A549 (cell line): ENCODE measurements around the gene CREB5. TPM values are rescaled to one million over a fixed set of nuclear protein-coding genes. Genes with fewer than 3 reads are reported as not detected.

Source experiments
- ATAC-seq, 2 experiments: fragments of 200-7000 bp in 1 of 2; fragments of >200 bp in 1 of 2; cut with Nextera tagmentation in 1 of 2; cut with Tn5 transposase in 1 of 2; 3 replicates each; pipeline versions ENCODE4 v1.8.0 to v1.9.1; 2018 to 2020; ENCODE audit warnings: mild to moderate bottlenecking in 1 of 2, moderate library complexity in 1 of 2
- CTCF ChIA-PET: fragments of 300-600 bp; sonication (Branson Sonifier 250); formaldehyde crosslinking; extraction: SDS; loops from one replicate; lab custom pipeline; 2021; ENCODE audit warnings: antibody characterized with exemption, inconsistent platforms; lab: Yijun Ruan, JAX
- POLR2A ChIA-PET: fragments of 350-600 bp; formaldehyde crosslinking; extraction: SDS; loops from one replicate; lab custom pipeline; 2021; ENCODE audit warnings: antibody characterized with exemption, inconsistent platforms; lab: Yijun Ruan, JAX
- DNase-seq, 2 experiments: peaks; one replicate each; pipeline versions ENCODE4 v3.0.0 to v3.0.0-alpha.2; 2011 to 2016; ENCODE audit warnings: low read depth in 1 of 2, low spot score in 1 of 2
- FAIRE-seq: peaks from 2 replicates; lab custom pipeline; 2011; peaks lifted over from hg19 to GRCh38; lab: Jason Lieb, UNC
- H3K27ac ChIP-seq, 2 experiments: fragments of >200 bp; sonication (Bioruptor Twin); formaldehyde crosslinking; 3 replicates each; pipeline ENCODE4 v1.5.1; 2016 to 2017
- H3K4me1 ChIP-seq: fragments of >200 bp; sonication (Bioruptor Twin); formaldehyde crosslinking; 3 replicates; pipeline ENCODE4 v1.6.1; 2016
- H3K4me2 ChIP-seq: fragments of >200 bp; sonication (Bioruptor Twin); formaldehyde crosslinking; 3 replicates; pipeline ENCODE4 v1.6.1; 2016
- H3K4me3 ChIP-seq: fragments of >200 bp; sonication (Bioruptor Twin); formaldehyde crosslinking; 3 replicates; pipeline ENCODE4 v1.5.1; 2016
- H3K9me3 ChIP-seq: fragments of >200 bp; sonication (Bioruptor Twin); formaldehyde crosslinking; 3 replicates; pipeline ENCODE4 v1.6.1; 2016
- BCL3 ChIP-seq: fragments of >200 bp; sonication (Bioruptor Twin); formaldehyde crosslinking; IDR thresholded peaks from 3 replicates; pipeline ENCODE4 v1.6.1; 2016
- BHLHE40 ChIP-seq: IDR thresholded peaks from 2 replicates; pipeline ENCODE4 v1.6.1; 2012; ENCODE audit warnings: low read depth, low read length, inconsistent platforms
- CEBPB ChIP-seq, 2 experiments: fragments of >200 bp in 1 of 2; sonication (Bioruptor Twin) in 1 of 2; formaldehyde crosslinking in 1 of 2; IDR thresholded peaks; 2 replicates each; pipeline ENCODE4 v1.6.1; 2012 to 2016
- CHD2 ChIP-seq: fragments of 150-350 bp; IDR thresholded peaks from 2 replicates; pipeline ENCODE4 v1.6.1; 2014; ENCODE audit warnings: low read length; ENCODE audit not compliant: partially characterized antibody
- EHMT2 ChIP-seq: fragments of 200-600 bp; sonication (generic); IDR thresholded peaks from 2 replicates; pipeline ENCODE4 v1.6.1; 2016; ENCODE audit warnings: antibody characterized with exemption, low read depth, mild to moderate bottlenecking, moderate library complexity
- EP300 ChIP-seq, 2 experiments: fragments of >200 bp; sonication (Bioruptor Twin); formaldehyde crosslinking; IDR thresholded peaks; 2 replicates in 1 of 2; 3 replicates in 1 of 2; pipeline ENCODE4 v1.6.1; 2016 to 2017
- ESRRA ChIP-seq: fragments of 150-350 bp; IDR thresholded peaks from 2 replicates; pipeline ENCODE4 v1.6.1; 2014; ENCODE audit warnings: mild to moderate bottlenecking, low read length, borderline replicate concordance
- FOSL2 ChIP-seq, 2 experiments: fragments of 450-650 bp in 1 of 2; fragments of >200 bp in 1 of 2; sonication (Bioruptor Twin) in 1 of 2; formaldehyde crosslinking; IDR thresholded peaks; 2 replicates each; pipeline versions ENCODE4 v1.5.0 to v1.6.1; 2016 to 2020; ENCODE audit warnings: mild to moderate bottlenecking in 1 of 2, moderate library complexity in 1 of 2
- FOXS1 ChIP-seq: fragments of 250-450 bp; sonication (Bioruptor Pico); IDR thresholded peaks from 2 replicates; pipeline ENCODE4 v1.5.0; 2020; ENCODE audit warnings: mild to moderate bottlenecking, moderate library complexity
- HDAC2 ChIP-seq: fragments of 200-600 bp; sonication (generic); IDR thresholded peaks from 2 replicates; pipeline ENCODE4 v1.6.1; 2016
- HOXB13 ChIP-seq: fragments of 250-450 bp; sonication (Bioruptor Pico); IDR thresholded peaks from 2 replicates; pipeline ENCODE4 v1.5.0; 2020; ENCODE audit warnings: low read depth, mild to moderate bottlenecking, moderate library complexity
- KDM1A ChIP-seq: fragments of 200-600 bp; sonication (generic); IDR thresholded peaks from 2 replicates; pipeline ENCODE4 v1.6.1; 2016; ENCODE audit warnings: low read depth, mild to moderate bottlenecking
- KDM5A ChIP-seq: fragments of 200-600 bp; sonication (generic); IDR thresholded peaks from 2 replicates; pipeline ENCODE4 v1.6.1; 2016; ENCODE audit warnings: antibody characterized with exemption, mild to moderate bottlenecking
- MAZ ChIP-seq: fragments of 150-350 bp; IDR thresholded peaks from 2 replicates; pipeline ENCODE4 v1.6.1; 2014; ENCODE audit warnings: antibody characterized with exemption, low read depth, low read length, borderline replicate concordance
- NFE2L2 ChIP-seq: fragments of 150-350 bp; conservative IDR thresholded peaks from 2 replicates; pipeline ENCODE4 v1.6.1; 2014; ENCODE audit warnings: low read length
- NR3C1 ChIP-seq: fragments of >200 bp; sonication (Bioruptor Twin); formaldehyde crosslinking; IDR thresholded peaks from 3 replicates; pipeline ENCODE4 v1.6.1; 2017
- RAD21 ChIP-seq, 2 experiments: fragments of >200 bp in 1 of 2; sonication (Bioruptor Twin) in 1 of 2; formaldehyde crosslinking in 1 of 2; IDR thresholded peaks in 1 of 2; conservative IDR thresholded peaks in 1 of 2; 2 replicates in 1 of 2; 3 replicates in 1 of 2; pipeline ENCODE4 v1.6.1; 2012 to 2018; ENCODE audit warnings: inconsistent platforms in 1 of 2
- RARB ChIP-seq: fragments of 250-450 bp; sonication (Bioruptor Pico); IDR thresholded peaks from 2 replicates; pipeline ENCODE4 v1.8.0; 2021; ENCODE audit warnings: mild to moderate bottlenecking, moderate library complexity
- RCOR1 ChIP-seq: fragments of 150-350 bp; IDR thresholded peaks from 2 replicates; pipeline ENCODE4 v1.6.1; 2014; ENCODE audit warnings: antibody characterized with exemption, low read length, low read depth
- RFX5 ChIP-seq: fragments of 450-650 bp; IDR thresholded peaks from 2 replicates; pipeline ENCODE4 v1.7.1; 2014; ENCODE audit warnings: antibody characterized with exemption, mild to moderate bottlenecking, moderate library complexity
- SREBF2 ChIP-seq: fragments of 450-650 bp; IDR thresholded peaks from 2 replicates; pipeline ENCODE4 v1.6.1; 2014; ENCODE audit warnings: mild to moderate bottlenecking, moderate library complexity
- TP53 ChIP-seq: fragments of 250-450 bp; sonication (Bioruptor Pico); IDR thresholded peaks from 2 replicates; pipeline ENCODE4 v1.5.0; 2021; ENCODE audit warnings: mild to moderate bottlenecking, moderate library complexity
- ZSCAN20 ChIP-seq: fragments of 250-450 bp; sonication (Bioruptor Pico); IDR thresholded peaks from 2 replicates; pipeline ENCODE4 v1.8.0; 2022; ENCODE audit warnings: mild to moderate bottlenecking, moderate library complexity
- WGBS: methylation state at CpG from one replicate; pipeline ENCODE4 v1.1.6; 2017; ENCODE audit errors: missing lambda C conversion rate; 5-methylcytosine and 5-hydroxymethylcytosine counted together
- polyA plus RNA-seq, 4 experiments: library from polyadenylated mRNA; depleted of rRNA in 3 of 4; stranded (reverse); fragments of >200 nt; fragmentation: RNase III in 1 of 4; extraction: RNeasy Plus Mini Kit Qiagen cat#74134 plus additional on column Dnase treatment in 1 of 4; gene quantifications; 2 replicates in 3 of 4; 3 replicates in 1 of 4; pipeline ENCODE4 v1.2.3, GENCODE V29; 2011 to 2017
- TF ChIP-seq, protein P1 (sequence below): fragments of >200 bp; sonication (Bioruptor Twin); formaldehyde crosslinking; IDR thresholded peaks from 2 replicates; pipeline ENCODE4 v1.6.1; 2016
- TF ChIP-seq, protein P2 (sequence below): IDR thresholded peaks from 2 replicates; pipeline ENCODE4 v1.6.1; 2012
- TF ChIP-seq, protein P3 (sequence below): IDR thresholded peaks from 2 replicates; pipeline ENCODE4 v1.6.1; 2012
- TF ChIP-seq, protein P4 (sequence below): fragments of 150-350 bp; IDR thresholded peaks from 2 replicates; pipeline ENCODE4 v1.6.1; 2014; ENCODE audit warnings: low read depth, mild to moderate bottlenecking, low read length
- TF ChIP-seq, protein P5 (sequence below): IDR thresholded peaks from 2 replicates; pipeline ENCODE4 v1.6.1; 2012; ENCODE audit warnings: low read depth, borderline replicate concordance
- TF ChIP-seq, protein P6 (sequence below): fragments of >200 bp; sonication (Bioruptor Twin); formaldehyde crosslinking; IDR thresholded peaks from 3 replicates; pipeline ENCODE4 v1.5.1; 2016
- TF ChIP-seq, protein P7 (sequence below): fragments of 250-450 bp; sonication (Bioruptor Pico); IDR thresholded peaks from 2 replicates; pipeline ENCODE4 v1.5.0; 2020; ENCODE audit warnings: low read depth, mild to moderate bottlenecking, moderate library complexity

CREB5 gene
- polyA plus RNA-seq, 2 of the 4 experiments (the other 2 are of a cell fraction) = 0.61 to 1.5 TPM

DNA sequence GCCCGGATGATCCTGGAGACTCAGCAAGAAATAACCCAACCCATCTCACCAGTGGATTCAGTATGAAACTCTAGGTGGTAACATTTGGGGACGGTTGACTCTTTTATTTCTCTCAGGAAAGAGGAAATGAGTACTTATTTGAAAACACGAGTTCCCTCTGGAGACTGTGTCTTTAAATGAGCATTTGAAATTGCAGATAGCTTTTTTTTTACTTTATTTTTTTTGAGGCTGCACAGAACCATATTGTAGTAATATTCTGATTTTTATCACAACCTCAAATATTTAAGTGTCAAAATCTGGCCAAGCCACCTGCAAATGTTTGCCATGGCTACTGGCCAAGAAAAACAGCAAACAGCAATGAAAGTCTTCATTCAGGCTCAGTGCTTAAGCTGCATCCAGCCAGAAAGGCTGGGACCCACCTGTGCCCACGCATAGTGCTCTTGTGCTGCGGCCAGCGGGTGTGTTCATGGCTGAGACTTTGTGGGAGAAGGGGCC lies 160.8 kb downstream of the CREB5 start:
- WGBS = 34% methylated on average over 6 of the region's 6 CpGs
- no peak for TF ChIP-seq BHLHE40
- TF ChIP-seq ZSCAN20 = no peak
- no peak for TF ChIP-seq SREBF2
- no peak for TF ChIP-seq BCL3
- TF ChIP-seq KDM1A = no peak
- no peak for TF ChIP-seq HOXB13 (CRISPR knock-in tag)
- TF ChIP-seq, protein P1, sequence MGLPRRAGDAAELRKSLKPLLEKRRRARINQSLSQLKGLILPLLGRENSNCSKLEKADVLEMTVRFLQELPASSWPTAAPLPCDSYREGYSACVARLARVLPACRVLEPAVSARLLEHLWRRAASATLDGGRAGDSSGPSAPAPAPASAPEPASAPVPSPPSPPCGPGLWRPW = no peak
- no peak for TF ChIP-seq EHMT2
- TF ChIP-seq RFX5 = no peak
- no peak for TF ChIP-seq RAD21 (conservative IDR thresholded peaks at IDR 0.05 in 1 of 2, IDR thresholded peaks at IDR 0.05 in 1 of 2)
- no peak for TF ChIP-seq CHD2
- TF ChIP-seq NFE2L2 = no peak
- TF ChIP-seq, protein P2, sequence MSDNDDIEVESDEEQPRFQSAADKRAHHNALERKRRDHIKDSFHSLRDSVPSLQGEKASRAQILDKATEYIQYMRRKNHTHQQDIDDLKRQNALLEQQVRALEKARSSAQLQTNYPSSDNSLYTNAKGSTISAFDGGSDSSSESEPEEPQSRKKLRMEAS = no peak
- TF ChIP-seq EP300 (IDR thresholded peaks at IDR 0.05) = no peak
- no peak for TF ChIP-seq FOSL2 (IDR thresholded peaks at IDR 0.05)
- TF ChIP-seq FOSL2 (CRISPR knock-in tag; IDR thresholded peaks at IDR 0.05) = no peak
- TF ChIP-seq, protein P3, sequence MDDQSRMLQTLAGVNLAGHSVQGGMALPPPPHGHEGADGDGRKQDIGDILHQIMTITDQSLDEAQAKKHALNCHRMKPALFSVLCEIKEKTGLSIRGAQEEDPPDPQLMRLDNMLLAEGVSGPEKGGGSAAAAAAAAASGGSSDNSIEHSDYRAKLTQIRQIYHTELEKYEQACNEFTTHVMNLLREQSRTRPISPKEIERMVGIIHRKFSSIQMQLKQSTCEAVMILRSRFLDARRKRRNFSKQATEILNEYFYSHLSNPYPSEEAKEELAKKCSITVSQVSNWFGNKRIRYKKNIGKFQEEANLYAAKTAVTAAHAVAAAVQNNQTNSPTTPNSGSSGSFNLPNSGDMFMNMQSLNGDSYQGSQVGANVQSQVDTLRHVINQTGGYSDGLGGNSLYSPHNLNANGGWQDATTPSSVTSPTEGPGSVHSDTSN = no peak
- TF ChIP-seq, protein P4, sequence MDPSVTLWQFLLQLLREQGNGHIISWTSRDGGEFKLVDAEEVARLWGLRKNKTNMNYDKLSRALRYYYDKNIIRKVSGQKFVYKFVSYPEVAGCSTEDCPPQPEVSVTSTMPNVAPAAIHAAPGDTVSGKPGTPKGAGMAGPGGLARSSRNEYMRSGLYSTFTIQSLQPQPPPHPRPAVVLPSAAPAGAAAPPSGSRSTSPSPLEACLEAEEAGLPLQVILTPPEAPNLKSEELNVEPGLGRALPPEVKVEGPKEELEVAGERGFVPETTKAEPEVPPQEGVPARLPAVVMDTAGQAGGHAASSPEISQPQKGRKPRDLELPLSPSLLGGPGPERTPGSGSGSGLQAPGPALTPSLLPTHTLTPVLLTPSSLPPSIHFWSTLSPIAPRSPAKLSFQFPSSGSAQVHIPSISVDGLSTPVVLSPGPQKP = no peak
- TF ChIP-seq, protein P5, sequence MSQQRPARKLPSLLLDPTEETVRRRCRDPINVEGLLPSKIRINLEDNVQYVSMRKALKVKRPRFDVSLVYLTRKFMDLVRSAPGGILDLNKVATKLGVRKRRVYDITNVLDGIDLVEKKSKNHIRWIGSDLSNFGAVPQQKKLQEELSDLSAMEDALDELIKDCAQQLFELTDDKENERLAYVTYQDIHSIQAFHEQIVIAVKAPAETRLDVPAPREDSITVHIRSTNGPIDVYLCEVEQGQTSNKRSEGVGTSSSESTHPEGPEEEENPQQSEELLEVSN = no peak
- TF ChIP-seq RARB (CRISPR knock-in tag) = no peak
- TF ChIP-seq RCOR1 = no peak
- FAIRE-seq (no peak), ATAC-seq (no peak), DNase-seq (no peak)
- Histone ChIP-seq H3K4me3 (no peak overlapping the region), H3K4me2 (no peak overlapping the region), H3K9me3 (no peaks in the 10 kb centered on the region; the same call in 2 of the 3 replicates), H3K27ac (no peak overlapping the region), H3K4me1 (peaks cover 18% of the 10 kb centered on the region; the same call in 2 of the 3 replicates)
- ChIA-PET CTCF (interaction anchor here (1.3 kb wide), 1 partner anchor 40 kb away, joined by 5 read pairs; no protein-coding TSS in a partner anchor), POLR2A (no interaction called here)

DNA sequence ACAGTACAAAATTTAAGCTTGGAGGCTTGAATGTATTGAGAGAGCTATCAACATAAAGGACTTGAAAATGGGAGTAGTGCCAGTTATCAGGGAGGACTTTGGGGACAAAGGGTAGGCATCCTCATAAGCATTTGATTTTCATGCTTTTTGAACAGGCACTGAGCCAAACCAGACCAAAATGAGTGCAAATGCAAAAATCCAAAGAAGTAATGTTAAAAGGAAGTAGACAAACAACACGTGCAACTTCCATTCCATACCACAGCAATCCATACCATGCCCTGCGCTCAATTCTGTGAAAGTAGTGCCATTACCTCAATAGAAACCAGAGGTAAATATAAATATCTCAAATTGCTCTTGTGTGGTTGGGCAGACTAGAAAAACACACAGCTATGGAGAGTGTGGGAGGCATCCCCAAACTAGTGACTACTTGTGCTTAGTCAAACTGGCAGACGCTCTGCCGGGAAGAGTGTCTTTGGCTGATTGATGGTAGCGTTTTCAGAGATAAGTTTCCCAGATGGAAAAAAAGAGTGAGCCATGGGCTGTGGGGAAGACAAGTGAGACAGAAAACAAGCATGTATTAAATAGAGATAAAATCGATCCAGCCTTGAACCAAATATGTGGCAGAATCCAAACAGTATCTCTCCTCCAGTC lies 161.5 kb downstream of the CREB5 start:
- DNase-seq = no peak
- ChIA-PET CTCF (interaction anchor here (1.3 kb wide), 1 partner anchor 40 kb away, joined by 5 read pairs; no protein-coding TSS in a partner anchor), POLR2A (no interaction called here)
- FAIRE-seq = no peak
- no peak for ATAC-seq
- no peaks in the 10 kb centered on the region; the same call in 2 of the 3 replicates for H3K9me3 ChIP-seq
- 48% methylated on average over 6 of the region's 6 CpGs for WGBS
- H3K4me1 ChIP-seq = peaks cover 18% of the 10 kb centered on the region; the same call in 2 of the 3 replicates
- H3K27ac ChIP-seq = no peak overlapping the region
- no peak overlapping the region for H3K4me3 ChIP-seq
- no peak overlapping the region for H3K4me2 ChIP-seq
- TF ChIP-seq HDAC2 = no peak
- no peak for TF ChIP-seq FOSL2 (IDR thresholded peaks at IDR 0.05)
- TF ChIP-seq FOSL2 (CRISPR knock-in tag; IDR thresholded peaks at IDR 0.05) = no peak
- no peak for TF ChIP-seq CEBPB (IDR thresholded peaks at IDR 0.05)
- TF ChIP-seq, protein P6, sequence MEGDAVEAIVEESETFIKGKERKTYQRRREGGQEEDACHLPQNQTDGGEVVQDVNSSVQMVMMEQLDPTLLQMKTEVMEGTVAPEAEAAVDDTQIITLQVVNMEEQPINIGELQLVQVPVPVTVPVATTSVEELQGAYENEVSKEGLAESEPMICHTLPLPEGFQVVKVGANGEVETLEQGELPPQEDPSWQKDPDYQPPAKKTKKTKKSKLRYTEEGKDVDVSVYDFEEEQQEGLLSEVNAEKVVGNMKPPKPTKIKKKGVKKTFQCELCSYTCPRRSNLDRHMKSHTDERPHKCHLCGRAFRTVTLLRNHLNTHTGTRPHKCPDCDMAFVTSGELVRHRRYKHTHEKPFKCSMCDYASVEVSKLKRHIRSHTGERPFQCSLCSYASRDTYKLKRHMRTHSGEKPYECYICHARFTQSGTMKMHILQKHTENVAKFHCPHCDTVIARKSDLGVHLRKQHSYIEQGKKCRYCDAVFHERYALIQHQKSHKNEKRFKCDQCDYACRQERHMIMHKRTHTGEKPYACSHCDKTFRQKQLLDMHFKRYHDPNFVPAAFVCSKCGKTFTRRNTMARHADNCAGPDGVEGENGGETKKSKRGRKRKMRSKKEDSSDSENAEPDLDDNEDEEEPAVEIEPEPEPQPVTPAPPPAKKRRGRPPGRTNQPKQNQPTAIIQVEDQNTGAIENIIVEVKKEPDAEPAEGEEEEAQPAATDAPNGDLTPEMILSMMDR = no peak
- no peak for TF ChIP-seq EP300 (IDR thresholded peaks at IDR 0.05)
- no peak for TF ChIP-seq NFE2L2
- TF ChIP-seq NR3C1 = no peak
- no peak for TF ChIP-seq KDM5A
- TF ChIP-seq TP53 (CRISPR knock-in tag) = no peak
- TF ChIP-seq, protein P7, sequence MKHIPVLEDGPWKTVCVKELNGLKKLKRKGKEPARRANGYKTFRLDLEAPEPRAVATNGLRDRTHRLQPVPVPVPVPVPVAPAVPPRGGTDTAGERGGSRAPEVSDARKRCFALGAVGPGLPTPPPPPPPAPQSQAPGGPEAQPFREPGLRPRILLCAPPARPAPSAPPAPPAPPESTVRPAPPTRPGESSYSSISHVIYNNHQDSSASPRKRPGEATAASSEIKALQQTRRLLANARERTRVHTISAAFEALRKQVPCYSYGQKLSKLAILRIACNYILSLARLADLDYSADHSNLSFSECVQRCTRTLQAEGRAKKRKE (CRISPR knock-in tag) = no peak
- TF ChIP-seq, protein P2 = no peak
- TF ChIP-seq FOXS1 (CRISPR knock-in tag) = no peak
- no peak for TF ChIP-seq MAZ
- no peak for TF ChIP-seq ESRRA
